ENCODE measurements around the gene ZBTB20. TPM values are rescaled to one million over a fixed set of nuclear protein-coding genes. Genes with fewer than 3 reads are reported as not detected.

The ZBTB20 gene
- total RNA-seq, 1 experiment from 2014 or later = 2.5 TPM

GRCh38 chr3:114789803-114790202 is 357.3 kb downstream of the ZBTB20 start:
- no peak for DNase-seq (ENCODE audit: low read depth)

GRCh38 chr3:114775395-114775794 is 371.7 kb downstream of the ZBTB20 start:
- no peak for DNase-seq (ENCODE audit: low read depth)

- no peak for DNase-seq (ENCODE audit: low read depth)
Observed at GRCh38 chr3:114770874-114771273, 376.2 kb downstream of the ZBTB20 start.

GRCh38 chr3:114764056-114764492 is 383.0 kb downstream of the ZBTB20 start:
- no peak for DNase-seq (ENCODE audit: low read depth)

DNA sequence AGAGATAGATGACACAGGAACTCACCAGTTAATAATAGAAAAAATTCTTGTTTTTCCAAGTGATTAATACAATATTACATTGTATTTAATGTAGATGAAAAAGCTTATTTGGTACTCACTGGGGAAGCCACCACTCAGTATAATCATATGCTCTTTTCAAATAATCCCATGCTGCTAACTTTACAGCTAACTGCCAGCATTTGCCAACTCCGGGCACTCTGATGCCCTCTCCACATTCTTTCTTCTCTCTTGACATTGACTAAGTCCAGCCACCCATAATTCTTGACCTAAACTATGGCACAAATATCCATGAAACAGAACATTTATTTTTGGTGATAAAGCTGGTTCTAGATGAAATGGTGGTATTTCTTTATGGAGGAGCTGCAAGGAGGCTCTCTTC is 384.9 kb downstream of the ZBTB20 start:
- no peak for DNase-seq (ENCODE audit: low read depth)

GRCh38 chr3:114760679-114761078 is 386.4 kb downstream of the ZBTB20 start:
- DNase-seq (ENCODE audit: low read depth) = no peak

GRCh38 chr3:114758831-114759699 is 388.0 kb downstream of the ZBTB20 start:
- no peak for DNase-seq (ENCODE audit: low read depth)

GRCh38 chr3:114756506-114757279 is 390.4 kb downstream of the ZBTB20 start:
- no peak for DNase-seq (ENCODE audit: low read depth)

- peak; percentile 12 for DNase-seq (ENCODE audit: low read depth)
Observed at GRCh38 chr3:114746502-114746901, 400.6 kb downstream of the ZBTB20 start.

- DNase-seq (ENCODE audit: low read depth) = peak; percentile 20
Observed at GRCh38 chr3:114745322-114746240, 401.5 kb downstream of the ZBTB20 start.

DNA sequence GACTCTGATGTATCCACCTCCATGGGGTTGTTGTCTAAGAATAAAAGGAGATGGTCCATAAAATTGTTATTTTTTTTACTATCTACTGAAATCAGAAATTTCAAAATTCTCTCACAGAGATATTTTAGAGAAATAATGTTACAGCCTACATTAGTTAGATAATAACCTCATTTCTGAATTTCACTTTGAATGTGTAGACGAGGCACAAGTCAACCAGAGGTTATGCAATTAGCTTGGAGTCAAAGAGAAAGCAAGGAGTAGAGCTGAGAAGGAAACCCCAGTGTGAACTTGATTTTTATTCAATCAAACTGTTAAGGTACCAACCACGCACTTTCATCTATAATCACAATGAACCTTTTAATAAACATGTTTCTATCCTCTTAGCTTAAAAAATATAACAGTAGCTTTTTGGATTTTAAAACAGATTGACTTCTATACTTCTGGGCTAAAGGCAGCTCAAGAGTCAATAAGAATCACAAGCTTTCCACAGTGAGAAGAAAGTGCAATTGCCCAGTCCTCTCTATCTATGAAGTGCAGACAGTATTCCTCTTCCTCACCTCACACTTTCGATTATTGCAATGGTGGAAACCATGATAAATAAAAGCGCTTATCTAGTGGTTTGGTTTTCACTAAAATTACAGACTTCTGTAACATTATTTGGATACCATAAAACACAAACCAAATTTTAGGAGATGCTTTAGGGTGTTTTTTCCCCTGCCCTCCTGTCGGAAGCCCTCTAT is 403.2 kb downstream of the ZBTB20 start:
- DNase-seq (ENCODE audit: low read depth) = no peak

DNA sequence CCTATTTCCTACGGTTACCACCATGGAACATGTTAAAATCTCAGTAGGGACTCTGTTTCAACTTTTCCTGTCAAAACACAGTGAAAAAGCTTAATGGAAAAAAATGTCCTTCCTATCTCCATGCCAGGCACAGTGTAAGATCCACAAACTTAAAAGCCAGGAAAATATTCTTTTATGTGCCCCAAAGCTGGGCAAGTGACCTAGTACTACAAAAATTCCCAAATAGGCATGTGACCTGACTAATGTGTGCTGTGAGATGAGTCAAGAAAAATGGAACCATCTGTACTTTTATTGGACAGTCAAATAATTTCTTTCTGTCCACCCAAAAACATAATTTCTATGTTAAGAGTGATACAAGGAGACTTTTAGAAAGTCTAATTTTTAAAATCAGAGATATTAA is 406.0 kb downstream of the ZBTB20 start:
- peak; percentile 15 for DNase-seq (ENCODE audit: low read depth)

DNA sequence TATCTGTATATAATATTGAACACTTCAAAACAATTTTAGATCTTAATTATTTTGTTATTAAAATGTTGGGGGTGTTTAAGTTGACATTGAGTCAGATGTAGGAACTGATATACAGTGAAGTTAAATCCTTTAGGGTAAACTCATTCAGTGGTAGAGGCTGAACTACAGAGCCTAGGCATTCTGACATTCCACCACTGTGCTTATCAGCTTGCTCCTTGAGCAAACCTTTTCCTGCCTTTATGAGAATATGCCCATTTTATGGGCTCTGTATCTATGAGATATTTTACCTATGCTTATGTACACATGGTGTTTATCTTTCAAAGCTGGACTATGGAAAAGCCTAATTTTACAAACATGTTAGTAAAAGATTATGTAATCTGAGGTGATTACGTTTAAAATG is 407.5 kb downstream of the ZBTB20 start:
- no peak for DNase-seq (ENCODE audit: low read depth)

DNA sequence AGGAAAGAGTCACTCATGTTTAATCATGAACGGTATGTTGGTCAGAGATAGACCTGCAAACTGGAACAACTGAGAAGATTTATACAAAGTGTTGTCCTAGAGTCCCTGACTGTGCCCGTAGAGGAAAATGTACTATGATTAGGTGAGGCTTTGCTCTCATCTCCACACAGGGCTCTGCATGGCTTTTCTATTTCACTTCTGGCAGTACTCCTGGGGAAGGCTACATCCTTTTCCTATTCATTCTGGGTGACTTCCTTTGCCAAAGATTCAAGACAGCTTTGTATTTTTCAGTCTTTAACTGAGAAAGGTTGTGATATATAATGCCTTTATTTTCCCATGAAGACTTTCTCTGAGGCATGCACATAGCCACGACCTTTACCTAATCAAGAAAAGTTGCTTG is 414.7 kb downstream of the ZBTB20 start:
- no peak for DNase-seq (ENCODE audit: low read depth)

DNA sequence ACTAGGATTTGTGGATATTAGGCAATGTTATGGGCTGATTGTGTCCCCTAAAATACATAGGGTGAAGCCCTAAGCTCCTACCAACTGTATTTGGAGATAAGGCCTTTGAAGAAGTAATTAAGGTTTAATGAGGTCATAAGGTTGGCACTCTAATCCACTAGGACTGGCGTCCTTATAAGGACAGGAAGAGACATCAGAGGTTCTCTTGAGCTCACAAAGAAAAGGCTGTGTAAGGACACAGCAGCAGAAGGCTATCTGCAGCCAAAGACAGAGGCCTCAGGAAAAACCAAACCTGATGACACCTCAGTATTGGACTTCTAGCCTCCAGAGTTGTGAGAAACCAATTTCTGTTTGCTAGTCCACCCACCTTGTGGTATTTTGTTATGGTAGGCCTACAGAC is 416.7 kb downstream of the ZBTB20 start:
- DNase-seq (ENCODE audit: low read depth) = no peak

- DNase-seq (ENCODE audit: low read depth) = no peak
Observed at GRCh38 chr3:114727373-114727772, 419.7 kb downstream of the ZBTB20 start.

- no peak for DNase-seq (ENCODE audit: low read depth)
Observed at GRCh38 chr3:114725966-114726365, 421.1 kb downstream of the ZBTB20 start.

- no peak for DNase-seq (ENCODE audit: low read depth)
Observed at GRCh38 chr3:114722530-114722929, 424.6 kb downstream of the ZBTB20 start.

- no peak for DNase-seq (ENCODE audit: low read depth)
Observed at GRCh38 chr3:114721864-114722263, 425.2 kb downstream of the ZBTB20 start.

- no peak for DNase-seq (ENCODE audit: low read depth)
Observed at GRCh38 chr3:114721209-114721608, 425.9 kb downstream of the ZBTB20 start.

DNA sequence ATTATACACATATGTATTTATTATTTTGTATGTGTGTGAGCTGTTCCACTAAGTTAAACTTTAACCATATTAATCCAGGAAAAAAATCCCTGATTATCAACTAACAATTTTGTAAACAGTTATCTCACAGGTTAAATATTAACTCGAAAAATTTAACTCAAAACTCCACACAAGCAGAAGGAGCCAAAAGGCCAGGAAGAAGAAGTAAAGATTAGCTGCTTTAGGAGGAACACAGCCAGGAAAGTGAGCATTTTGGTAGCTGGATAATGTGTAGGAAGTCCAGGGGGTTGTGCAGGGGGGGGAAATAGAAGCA is 428.2 kb downstream of the ZBTB20 start:
- DNase-seq (ENCODE audit: low read depth) = no peak

Data from Daoy (cell line).